ENCODE results near the gene FGGY.

DNA sequence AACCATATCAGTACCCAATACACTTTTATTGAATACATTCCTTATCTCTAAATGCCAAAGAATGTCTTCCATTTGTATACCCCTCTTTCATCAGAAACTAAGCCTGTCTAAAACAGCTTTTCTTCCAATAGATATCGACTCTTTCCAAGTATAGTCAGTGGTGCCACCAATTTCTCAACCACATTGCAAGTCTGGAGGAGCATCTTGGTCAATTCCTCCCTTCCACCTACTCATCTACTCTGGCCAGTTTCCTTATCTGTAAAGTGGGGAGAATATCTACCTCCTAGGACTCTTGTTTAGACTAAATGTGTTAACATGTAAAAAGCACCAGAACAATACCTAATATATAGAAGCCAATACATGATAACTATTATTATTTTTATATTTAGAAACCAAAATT, 28.5 kb upstream of the FGGY start:
- TF ChIP-seq POLR2AphosphoS5 (IDR thresholded peaks at IDR 0.05) (no peak), CTCF (IDR thresholded peaks at IDR 0.05) (no peak), POLR2A (IDR thresholded peaks at IDR 0.05; ENCODE audit: low read depth) (no peak), EP300 (IDR thresholded peaks at IDR 0.05) (no peak)

All from esophagus muscularis mucosa (tissue), 4 donors.